ENCODE measurements around the gene HYI. TPM values are rescaled to one million over a fixed set of nuclear protein-coding genes. Genes with fewer than 3 reads are reported as not detected.

The HYI gene
- total and polyA plus RNA-seq, 2 of the 8 experiments (the other 6 are each of a cell fraction or from before 2014, with no cell fraction given): 14.4 to 17.7 TPM

DNA sequence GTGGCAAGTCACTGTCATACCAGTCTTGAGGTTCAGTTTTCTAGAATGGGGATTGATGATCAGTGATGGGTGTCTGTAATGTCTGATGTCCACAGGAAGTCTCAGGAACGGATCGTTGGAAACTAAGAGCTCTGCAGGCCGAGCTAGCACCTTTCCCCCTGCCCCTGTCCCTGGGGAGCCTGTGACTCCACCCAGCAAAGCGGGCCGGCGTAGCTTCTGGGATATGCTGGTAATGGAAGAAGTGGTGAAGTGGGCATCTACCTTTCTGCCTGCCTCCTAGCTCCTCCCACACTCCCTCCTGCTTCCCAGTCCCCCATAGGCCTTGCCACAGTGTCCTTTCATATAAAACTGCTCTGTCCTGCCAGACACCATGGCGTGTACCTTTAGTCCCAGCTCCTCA is 13.4 kb downstream of the HYI start:
- no peak overlapping the region for H3K18ac ChIP-seq (ENCODE audit: extremely low read depth, low read length)
- no peaks in the 10 kb centered on the region for H3K27me3 ChIP-seq (replicated peaks in 1 of 4; ENCODE audit: control insufficient read depth in 3 of 4, extremely low read depth in 1 of 4, insufficient read depth in 3 of 4, low read length in 3 of 4)
- no peak for DNase-seq (ENCODE audit: low read depth in 1 of 2, low spot score in 2 of 2)
- H4K20me1 ChIP-seq (replicated peaks in 1 of 2; ENCODE audit: control insufficient read depth in 1 of 2, insufficient read depth in 2 of 2, low read length in 2 of 2): no peaks in the 10 kb centered on the region
- H2BK120ac ChIP-seq (replicated peaks; ENCODE audit: low read depth, low read length): no peak overlapping the region
- POLR2A ChIA-PET (ENCODE audit: partially characterized antibody): interaction anchor here (0.7 to 1.8 kb wide), 10 partner anchors 8 to 210 kb away, joined by 3 to 7 read pairs (median 4); partner anchors contain the start of genes CDC20 and HYI
- H4K5ac ChIP-seq (ENCODE audit: insufficient read length, low read depth, low read length): no peak overlapping the region
- H3K4me3 ChIP-seq (ENCODE audit: extremely low read depth in 1 of 4, insufficient read depth in 2 of 4, low read depth in 3 of 4, low read length in 4 of 4): no peak overlapping the region
- H3K9me3 ChIP-seq (ENCODE audit: insufficient read depth in 2 of 2, low read depth in 1 of 2, low read length in 1 of 2): no peaks in the 10 kb centered on the region
- H3K4ac ChIP-seq (replicated peaks; ENCODE audit: insufficient read length, low read depth, low read length): no peak overlapping the region
- no peaks in the 10 kb centered on the region for H3K79me2 ChIP-seq (ENCODE audit: control insufficient read depth in 1 of 2, insufficient read depth in 2 of 2, low read length in 2 of 2)
- no peaks in the 10 kb centered on the region for H3K79me1 ChIP-seq (ENCODE audit: low read depth, low read length)
- no peak overlapping the region for H3K9ac ChIP-seq (replicated peaks in 1 of 4; ENCODE audit: extremely low read depth in 1 of 4, low read depth in 3 of 4, low read length in 3 of 4)
- H3K4me1 ChIP-seq (replicated peaks in 1 of 4; ENCODE audit: control insufficient read depth in 3 of 4, insufficient read depth in 4 of 4, low read length in 3 of 4): no peaks in the 10 kb centered on the region
- H2AK5ac ChIP-seq (ENCODE audit: low read depth, low read length): no peak overlapping the region
- no peak overlapping the region for H3K27ac ChIP-seq (ENCODE audit: low read depth, low read length)
- H4K8ac ChIP-seq (ENCODE audit: extremely low read depth, insufficient read depth, low read length): no peak overlapping the region
- no peak overlapping the region for H2BK15ac ChIP-seq (ENCODE audit: low read length)
- 91% methylated on average over 7 of the region's 7 CpGs; no CpG with 5 or more reads in 1 of the 2 experiments for WGBS, 2 experiments (ENCODE audit: extremely low coverage in 1 of 2, insufficient coverage in 1 of 2, insufficient read length in 1 of 2, insufficient replicate concordance in 2 of 2, low coverage in 1 of 2, low lambda C conversion rate in 2 of 2, missing lambda C conversion rate in 1 of 2)
- CTCF ChIA-PET (ENCODE audit: partially characterized antibody): interaction anchor here (0.7 to 4.8 kb wide), 6 partner anchors 19 to 162 kb away, joined by 3 to 19 read pairs (median 3); no protein-coding TSS in a partner anchor
- no peak overlapping the region for H2AFZ ChIP-seq (ENCODE audit: low read length)
- no peak overlapping the region for H3K14ac ChIP-seq (ENCODE audit: insufficient read length)
- H2BK20ac ChIP-seq (ENCODE audit: low read length): no peak overlapping the region
- H3K4me2 ChIP-seq (ENCODE audit: insufficient read depth in 1 of 2, low read depth in 2 of 2, low read length in 2 of 2): no peak overlapping the region
- H3K23me2 ChIP-seq (ENCODE audit: low read depth, low read length): no peaks in the 10 kb centered on the region
- no peak overlapping the region for H3K56ac ChIP-seq (replicated peaks; ENCODE audit: insufficient read length, low read depth, low read length)
- peaks cover 0 to 11% (median 2%) of the 10 kb centered on the region in 4 experiments; a peak in 4 of 8 replicates for H3K36me3 ChIP-seq (ENCODE audit: control insufficient read depth in 2 of 4, insufficient read depth in 4 of 4, low read length in 3 of 4)
- no peak overlapping the region for H2BK12ac ChIP-seq (ENCODE audit: low read depth, low read length)
- H3K23ac ChIP-seq (ENCODE audit: insufficient read length): no peak overlapping the region
- no peak for TF ChIP-seq HDAC6 (IDR thresholded peaks at IDR 0.05; ENCODE audit: low read depth, low read length)
- TF ChIP-seq NRF1 (IDR thresholded peaks at IDR 0.05; ENCODE audit: low read depth, low read length): no peak
- TF ChIP-seq CTBP2 (IDR thresholded peaks at IDR 0.05; ENCODE audit: borderline replicate concordance, insufficient read depth, insufficient read length, low read length): no peak
- TF ChIP-seq ZNF274 (IDR thresholded peaks at IDR 0.05; ENCODE audit: borderline replicate concordance, extremely low read depth, low read length): no peak
- no peak for TF ChIP-seq KDM1A (IDR thresholded peaks at IDR 0.05; ENCODE audit: borderline replicate concordance, low read length)
- TF ChIP-seq, protein P1, sequence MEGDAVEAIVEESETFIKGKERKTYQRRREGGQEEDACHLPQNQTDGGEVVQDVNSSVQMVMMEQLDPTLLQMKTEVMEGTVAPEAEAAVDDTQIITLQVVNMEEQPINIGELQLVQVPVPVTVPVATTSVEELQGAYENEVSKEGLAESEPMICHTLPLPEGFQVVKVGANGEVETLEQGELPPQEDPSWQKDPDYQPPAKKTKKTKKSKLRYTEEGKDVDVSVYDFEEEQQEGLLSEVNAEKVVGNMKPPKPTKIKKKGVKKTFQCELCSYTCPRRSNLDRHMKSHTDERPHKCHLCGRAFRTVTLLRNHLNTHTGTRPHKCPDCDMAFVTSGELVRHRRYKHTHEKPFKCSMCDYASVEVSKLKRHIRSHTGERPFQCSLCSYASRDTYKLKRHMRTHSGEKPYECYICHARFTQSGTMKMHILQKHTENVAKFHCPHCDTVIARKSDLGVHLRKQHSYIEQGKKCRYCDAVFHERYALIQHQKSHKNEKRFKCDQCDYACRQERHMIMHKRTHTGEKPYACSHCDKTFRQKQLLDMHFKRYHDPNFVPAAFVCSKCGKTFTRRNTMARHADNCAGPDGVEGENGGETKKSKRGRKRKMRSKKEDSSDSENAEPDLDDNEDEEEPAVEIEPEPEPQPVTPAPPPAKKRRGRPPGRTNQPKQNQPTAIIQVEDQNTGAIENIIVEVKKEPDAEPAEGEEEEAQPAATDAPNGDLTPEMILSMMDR (IDR thresholded peaks at IDR 0.05; ENCODE audit: control extremely low read depth in 1 of 3, insufficient read depth in 1 of 3, low read depth in 1 of 3, low read length in 3 of 3): no peak
- no peak overlapping the region for H2BK5ac ChIP-seq (ENCODE audit: low read depth, low read length)
- no peak for FAIRE-seq
- H4K91ac ChIP-seq (replicated peaks; ENCODE audit: insufficient read length, low read length): no peak overlapping the region
